ENCODE results near the gene LCORL.

GRCh38 chr4:17932041-17932440, 89.5 kb downstream of the LCORL start:
- TF ChIP-seq CTCF (IDR thresholded peaks at IDR 0.05) (no peak), POLR2A (IDR thresholded peaks at IDR 0.05) (no peak)
